HG03520 (cell line): Measurements from ENCODE around the gene CCNF.

ENCODE experiments used
- ATAC-seq: cut with Tn5 transposase; IDR thresholded peaks from one replicate; pipeline ENCODE4 v1.9.1; 2021; ENCODE audit warnings: mild to moderate bottlenecking, moderate library complexity; ENCODE audit not compliant: unreplicated experiment

Gene CCNF

GRCh38 chr16:2499890-2500429, 70.7 kb downstream of the CCNF start:
- no peak for ATAC-seq

GRCh38 chr16:2500430-2500917, 71.2 kb downstream of the CCNF start:
- ATAC-seq: no peak

DNA sequence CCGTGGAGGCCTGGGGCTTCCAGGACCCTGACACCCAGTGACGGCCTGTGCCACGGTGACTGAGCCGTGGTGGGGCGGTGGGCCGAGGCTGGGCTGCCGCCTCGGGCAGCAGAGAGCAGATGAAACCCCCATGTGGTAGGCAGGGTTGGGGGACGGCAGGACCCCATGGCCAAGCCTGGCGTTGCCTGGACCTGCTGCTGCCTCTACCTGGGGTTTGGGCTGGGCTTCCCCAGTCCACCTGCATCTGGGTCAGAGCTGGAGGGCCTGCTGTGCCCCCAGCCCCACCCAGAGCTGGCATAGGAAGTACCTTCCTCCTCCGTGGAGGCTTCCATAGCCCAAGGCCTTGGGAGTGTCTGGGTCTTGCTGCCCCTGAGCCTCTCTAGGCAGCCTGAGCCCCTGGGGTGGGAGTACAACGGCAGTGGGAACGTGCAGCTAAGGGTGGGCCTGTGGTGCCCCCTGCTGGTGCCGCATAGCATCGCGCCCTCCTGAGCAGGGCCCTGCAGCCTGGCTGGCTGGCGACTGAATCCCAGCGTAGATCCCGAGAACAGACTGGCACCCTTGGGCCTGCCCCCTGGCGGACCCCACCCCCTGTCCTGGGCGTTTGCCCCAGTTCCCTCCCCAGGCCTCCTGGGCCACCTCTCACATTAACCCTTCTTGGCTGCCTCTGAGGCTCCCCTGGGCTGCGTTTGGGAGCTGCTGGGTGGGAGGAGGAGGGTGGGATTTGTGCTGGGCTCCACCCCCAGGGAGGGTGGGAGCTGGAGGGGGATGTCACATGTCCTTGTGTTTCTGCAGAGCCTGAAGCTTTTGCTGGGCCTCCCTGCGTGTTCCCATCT, 71.9 kb downstream of the CCNF start:
- ATAC-seq: no peak

DNA sequence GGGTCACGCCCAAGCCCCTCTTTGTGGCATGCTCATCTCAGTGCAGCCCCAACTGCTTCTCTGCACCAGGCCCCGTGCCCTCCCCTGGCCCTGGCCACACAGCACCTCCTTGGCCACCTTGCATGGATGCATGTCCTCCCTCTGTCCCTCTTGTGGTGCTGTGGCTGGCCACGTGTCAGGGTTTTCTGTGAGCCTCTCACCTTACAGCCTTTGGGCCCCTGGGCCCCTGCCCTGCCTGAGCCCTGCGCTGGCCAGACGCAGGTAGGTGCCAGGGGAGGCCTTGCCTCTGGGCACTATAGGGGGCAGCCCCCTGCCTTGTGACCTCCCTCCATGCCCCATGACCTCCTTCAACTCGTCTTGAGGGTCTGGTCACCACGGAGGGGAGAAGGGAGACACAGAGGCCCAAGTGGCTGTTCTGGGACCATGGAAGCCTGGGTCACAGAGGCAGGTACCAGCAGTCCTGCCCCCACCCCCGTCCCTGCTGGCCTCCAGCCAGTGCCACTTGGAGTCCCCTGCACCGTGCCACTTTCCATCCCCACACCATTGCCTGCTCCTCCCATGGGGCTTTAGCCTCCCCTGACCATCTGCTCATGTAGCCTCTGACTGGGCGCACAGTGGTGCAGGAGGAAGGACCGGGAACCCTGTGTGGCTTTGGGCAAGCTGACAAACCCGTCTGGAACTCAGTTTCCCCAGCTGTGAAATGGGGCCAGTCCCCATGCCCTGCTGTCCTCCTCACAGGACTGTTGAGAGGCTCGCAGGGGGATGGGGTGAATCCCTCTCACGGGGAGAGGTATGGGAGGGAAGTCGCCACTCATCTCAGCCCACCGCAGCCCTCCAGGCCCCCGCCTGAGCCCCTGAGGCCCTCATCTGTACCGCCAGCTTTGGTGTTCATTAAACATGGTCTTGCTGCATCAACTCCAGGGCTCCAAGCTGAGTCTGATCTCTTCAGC, 73.0 kb downstream of the CCNF start:
- no peak for ATAC-seq

DNA sequence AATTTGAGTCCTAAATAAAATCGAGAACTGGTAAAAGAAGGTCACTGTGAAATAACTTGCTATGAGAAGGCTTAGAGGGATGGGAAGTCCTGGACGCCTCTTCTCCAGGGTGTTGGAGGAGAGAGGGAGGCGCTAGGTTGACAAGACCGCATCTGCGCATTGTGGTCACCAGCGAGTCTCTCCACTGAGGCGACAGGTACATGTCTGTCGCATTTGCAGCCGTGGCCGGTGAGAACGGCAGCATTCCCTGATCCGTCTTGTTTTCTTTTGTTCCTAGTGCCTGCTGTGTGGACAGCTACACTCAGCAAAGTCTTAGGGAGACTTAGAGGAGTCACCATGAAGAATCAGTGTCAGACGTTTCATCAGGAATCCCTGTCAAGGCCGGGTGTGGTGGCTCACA, 76.4 kb downstream of the CCNF start:
- no peak for ATAC-seq

DNA sequence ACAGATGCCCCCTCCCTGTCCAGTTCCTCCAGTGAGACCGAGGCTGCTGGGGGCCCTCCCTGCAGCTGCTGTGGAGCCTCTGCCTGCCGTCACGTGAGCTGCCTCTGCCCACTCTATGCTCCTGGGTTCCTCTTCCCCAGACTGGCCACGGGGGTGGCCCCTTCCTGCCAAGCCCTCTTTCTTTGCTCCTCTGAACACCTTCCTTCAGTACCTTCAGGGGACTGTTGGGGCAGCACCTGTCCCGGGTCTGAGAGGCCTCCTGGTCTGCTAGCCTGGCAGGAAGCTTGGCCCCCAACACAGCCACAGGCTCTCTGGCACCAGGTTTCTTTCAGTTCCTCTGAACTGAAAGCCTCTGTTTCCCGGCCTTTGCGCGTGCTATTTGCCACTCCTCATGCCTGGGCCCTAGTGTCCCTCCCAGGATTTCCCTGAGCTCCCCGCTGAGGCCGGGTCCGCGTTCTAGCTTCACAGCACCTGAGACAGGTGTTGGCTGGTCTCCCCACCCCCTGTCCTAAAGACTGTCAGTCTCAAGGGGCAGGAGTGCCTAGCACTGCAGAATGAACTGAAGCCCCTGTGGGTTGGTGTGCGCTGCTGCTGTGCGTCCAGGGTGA, 77.9 kb downstream of the CCNF start:
- no peak for ATAC-seq

- no peak for ATAC-seq
Observed at GRCh38 chr16:2507665-2508064, 78.4 kb downstream of the CCNF start.
